ENCODE measurements around the gene WSCD1.

Gene WSCD1

DNA sequence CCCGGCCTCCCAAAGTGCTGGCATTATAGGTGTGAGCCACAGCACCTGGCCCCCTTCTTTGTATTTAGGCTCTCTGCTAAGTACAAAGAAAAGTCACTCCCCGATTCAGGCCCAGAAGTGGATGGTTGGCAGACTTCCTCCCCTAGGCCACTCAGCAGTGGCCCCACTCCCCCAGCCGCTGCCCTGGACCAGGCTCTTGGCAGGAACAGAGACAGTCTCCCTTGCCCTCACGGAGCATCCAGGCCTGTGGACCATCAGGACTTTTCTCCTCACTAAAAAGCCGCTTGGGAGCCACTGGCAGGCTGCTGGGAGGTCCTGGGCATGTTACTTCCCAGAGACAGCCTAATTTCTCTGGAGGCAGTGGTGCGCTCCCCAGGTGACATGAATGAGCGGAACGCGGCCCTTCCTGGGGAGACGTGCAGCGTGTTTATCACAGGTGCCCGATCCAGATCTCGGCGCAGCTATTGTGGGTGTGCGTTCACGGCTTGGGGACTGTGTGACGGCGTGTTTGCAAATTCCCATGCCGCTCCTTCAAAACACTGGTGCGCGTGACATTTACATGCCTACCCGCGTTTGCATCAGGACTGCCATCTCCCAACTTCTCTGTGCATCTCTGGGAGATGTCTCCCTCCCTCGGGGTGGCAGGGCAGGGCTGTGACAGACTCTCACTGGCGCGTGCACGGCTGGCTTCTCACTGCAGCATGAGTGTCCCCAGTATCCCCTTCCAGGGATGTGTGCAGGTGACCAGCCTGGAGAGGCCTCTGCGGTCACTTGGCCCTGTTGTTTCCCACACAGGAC lies 16.6 kb downstream of the WSCD1 start:
- Mint-ChIP-seq H3K4me1 (ENCODE audit: low read depth) (no peaks in the 10 kb centered on the region), H3K36me3 (ENCODE audit: low read depth) (no peaks in the 10 kb centered on the region), H3K27me3 (ENCODE audit: low read depth) (no peaks in the 10 kb centered on the region), H3K9me3 (no peaks in the 10 kb centered on the region), H3K27ac (no peak overlapping the region), H3K4me3 (no peak overlapping the region)

DNA sequence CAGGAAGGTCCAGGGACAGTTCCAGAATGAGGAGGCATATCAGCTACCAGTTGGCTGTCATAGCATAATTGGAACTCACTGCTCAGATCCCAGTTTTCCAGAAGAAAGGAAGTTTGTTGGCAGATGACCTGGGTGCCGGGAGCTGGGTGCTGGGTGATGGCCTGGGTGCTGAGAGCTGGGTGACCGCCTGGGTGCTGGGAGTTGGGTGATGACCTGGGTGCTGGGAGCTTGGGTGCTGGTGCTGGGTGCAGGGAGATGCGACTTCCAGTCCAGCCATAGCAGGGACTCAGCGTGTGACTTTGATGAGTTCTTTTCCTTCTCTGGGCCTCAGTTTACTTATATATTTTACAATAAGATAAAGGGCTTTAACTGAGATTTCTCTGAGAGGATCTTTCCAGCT lies 18.0 kb downstream of the WSCD1 start:
- Mint-ChIP-seq H3K27me3 (ENCODE audit: low read depth) (no peaks in the 10 kb centered on the region), H3K9me3 (no peaks in the 10 kb centered on the region), H3K36me3 (ENCODE audit: low read depth) (no peaks in the 10 kb centered on the region), H3K4me3 (no peak overlapping the region), H3K4me1 (ENCODE audit: low read depth) (no peaks in the 10 kb centered on the region), H3K27ac (no peak overlapping the region)

DNA sequence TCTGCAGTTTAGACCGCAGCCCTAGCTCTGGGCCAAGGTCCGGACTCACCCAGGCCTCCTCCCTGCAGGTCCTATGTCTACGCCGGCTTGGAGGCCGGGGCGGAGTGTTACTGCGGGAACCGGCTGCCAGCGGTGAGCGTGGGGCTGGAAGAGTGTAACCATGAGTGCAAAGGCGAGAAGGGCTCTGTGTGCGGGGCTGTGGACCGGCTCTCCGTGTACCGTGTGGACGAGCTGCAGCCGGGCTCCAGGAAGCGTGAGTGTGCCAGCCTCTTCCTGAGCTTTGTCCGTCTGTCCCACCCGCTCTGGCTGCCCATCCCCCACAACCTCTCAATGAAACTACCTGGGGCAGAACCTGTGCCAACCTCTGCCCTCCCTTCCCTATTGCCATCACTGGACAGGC lies 20.1 kb downstream of the WSCD1 start:
- Mint-ChIP-seq H3K4me1 (ENCODE audit: low read depth) (no peaks in the 10 kb centered on the region), H3K36me3 (ENCODE audit: low read depth) (no peaks in the 10 kb centered on the region), H3K27ac (no peak overlapping the region), H3K4me3 (no peak overlapping the region), H3K9me3 (no peaks in the 10 kb centered on the region), H3K27me3 (ENCODE audit: low read depth) (no peaks in the 10 kb centered on the region)

DNA sequence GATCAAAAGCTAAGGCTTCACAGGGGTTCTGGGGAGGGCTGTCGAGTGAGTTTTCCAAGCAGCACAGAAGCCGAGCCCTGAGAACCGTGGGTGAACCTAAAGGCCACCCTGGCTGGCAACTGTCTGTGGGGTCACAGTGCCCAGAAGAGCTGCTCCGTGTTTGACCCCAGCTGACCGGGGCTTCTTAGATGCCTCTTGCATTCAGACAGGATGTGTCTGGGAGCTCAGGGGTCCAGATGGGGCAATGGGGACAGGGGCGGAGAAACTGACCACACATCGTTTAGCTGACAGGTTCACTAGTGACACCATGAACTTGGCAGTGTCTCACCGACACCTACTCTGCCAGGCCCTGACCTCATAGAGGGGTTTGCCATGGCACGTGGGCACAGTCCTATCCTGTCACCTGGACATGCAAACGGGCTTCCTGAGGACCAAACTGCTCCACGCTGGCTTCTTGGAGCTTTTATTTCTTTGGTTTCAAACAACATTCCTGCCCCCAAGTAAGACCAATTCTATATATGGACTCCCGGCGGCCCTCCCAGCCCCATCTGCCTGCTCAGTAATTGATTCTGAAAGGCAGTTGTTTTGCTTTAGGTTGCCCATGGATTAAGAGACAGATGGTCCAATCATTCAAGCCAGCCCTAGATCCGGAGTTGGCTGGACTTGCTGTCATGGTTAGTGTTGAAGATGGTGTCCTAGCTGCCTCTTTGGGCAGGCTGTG lies 22.2 kb downstream of the WSCD1 start:
- H3K36me3 Mint-ChIP-seq (ENCODE audit: low read depth), result no peaks in the 10 kb centered on the region
- no peaks in the 10 kb centered on the region for H3K4me1 Mint-ChIP-seq (ENCODE audit: low read depth)
- H3K4me3 Mint-ChIP-seq, result no peak overlapping the region
- H3K27ac Mint-ChIP-seq, result no peak overlapping the region
- no peaks in the 10 kb centered on the region for H3K9me3 Mint-ChIP-seq
- H3K27me3 Mint-ChIP-seq (ENCODE audit: low read depth), result no peaks in the 10 kb centered on the region

DNA sequence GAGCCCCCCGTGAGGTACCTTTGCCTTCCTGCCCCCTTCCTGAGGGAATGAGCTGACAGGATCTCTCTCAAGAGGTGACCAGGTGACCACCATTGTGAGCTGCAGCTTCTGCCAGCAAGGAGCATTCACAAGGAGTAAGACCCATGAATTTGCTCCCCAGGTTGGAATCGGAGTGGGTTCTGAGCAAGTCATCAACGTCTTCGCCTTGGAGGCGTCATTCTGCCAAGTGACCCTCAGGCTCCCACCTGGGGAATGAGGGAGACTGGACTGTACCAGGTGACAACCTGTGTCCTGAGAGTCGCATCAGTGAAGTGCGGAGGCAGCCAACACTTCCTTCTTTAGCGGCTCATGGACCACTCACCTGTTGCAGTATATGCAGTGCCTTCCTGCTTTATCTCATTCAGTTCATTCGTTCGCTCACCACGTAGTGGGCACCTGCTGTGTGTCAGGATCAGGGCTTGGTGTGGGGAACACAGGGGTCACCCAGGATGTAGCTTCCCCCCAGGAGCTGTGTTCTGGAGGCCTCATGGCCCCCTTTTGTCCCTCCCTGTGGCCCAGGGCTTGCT lies 22.8 kb downstream of the WSCD1 start:
- H3K9me3 Mint-ChIP-seq, result no peaks in the 10 kb centered on the region
- H3K27me3 Mint-ChIP-seq (ENCODE audit: low read depth), result no peaks in the 10 kb centered on the region
- no peaks in the 10 kb centered on the region for H3K4me1 Mint-ChIP-seq (ENCODE audit: low read depth)
- no peak overlapping the region for H3K4me3 Mint-ChIP-seq
- H3K27ac Mint-ChIP-seq, result no peak overlapping the region
- no peaks in the 10 kb centered on the region for H3K36me3 Mint-ChIP-seq (ENCODE audit: low read depth)

DNA sequence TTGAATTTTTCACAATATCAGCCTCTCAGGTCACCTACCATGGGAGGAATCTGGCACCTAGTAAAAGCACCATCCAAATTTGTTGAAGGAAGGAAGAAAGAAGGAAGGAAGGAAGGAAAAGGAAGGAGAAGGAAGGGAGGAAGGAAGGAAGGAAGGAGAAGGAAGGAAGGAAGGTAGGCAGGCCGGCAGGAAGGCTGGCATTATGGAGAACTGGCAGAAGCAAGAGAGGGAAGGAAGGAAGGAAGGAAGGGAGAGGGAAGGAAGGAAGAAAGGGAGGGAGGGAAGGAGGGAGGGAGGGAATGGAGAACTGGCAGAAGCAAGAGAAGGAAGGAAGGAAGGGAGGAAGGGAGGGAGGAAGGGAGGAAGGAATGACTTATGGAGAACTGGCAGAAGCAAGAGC lies 24.3 kb downstream of the WSCD1 start:
- no peaks in the 10 kb centered on the region for H3K36me3 Mint-ChIP-seq (ENCODE audit: low read depth)
- no peaks in the 10 kb centered on the region for H3K4me1 Mint-ChIP-seq (ENCODE audit: low read depth)
- H3K4me3 Mint-ChIP-seq, result no peak overlapping the region
- H3K27ac Mint-ChIP-seq, result no peak overlapping the region
- H3K27me3 Mint-ChIP-seq (ENCODE audit: low read depth), result no peaks in the 10 kb centered on the region
- H3K9me3 Mint-ChIP-seq, result no peaks in the 10 kb centered on the region

DNA sequence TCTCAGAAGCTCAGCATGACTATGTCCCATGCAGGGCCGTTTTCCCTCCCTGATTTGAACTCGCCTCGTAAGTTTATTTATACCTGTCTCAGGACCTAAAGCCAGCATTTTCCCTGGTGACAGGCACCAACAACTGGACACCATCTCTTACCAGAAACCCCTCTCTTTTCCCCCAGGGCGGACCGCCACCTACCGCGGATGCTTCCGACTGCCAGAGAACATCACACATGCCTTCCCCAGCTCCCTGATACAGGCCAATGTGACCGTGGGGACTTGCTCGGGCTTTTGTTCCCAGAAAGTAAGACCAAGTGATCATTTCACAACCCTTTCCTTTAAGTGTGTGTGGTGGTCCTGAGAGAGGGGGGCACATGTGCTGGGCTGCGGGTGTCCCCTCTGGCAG lies 24.7 kb downstream of the WSCD1 start:
- Mint-ChIP-seq H3K4me1 (ENCODE audit: low read depth) (no peaks in the 10 kb centered on the region), H3K36me3 (ENCODE audit: low read depth) (no peaks in the 10 kb centered on the region), H3K27ac (no peak overlapping the region), H3K27me3 (ENCODE audit: low read depth) (no peaks in the 10 kb centered on the region), H3K4me3 (no peak overlapping the region), H3K9me3 (no peaks in the 10 kb centered on the region)

DNA sequence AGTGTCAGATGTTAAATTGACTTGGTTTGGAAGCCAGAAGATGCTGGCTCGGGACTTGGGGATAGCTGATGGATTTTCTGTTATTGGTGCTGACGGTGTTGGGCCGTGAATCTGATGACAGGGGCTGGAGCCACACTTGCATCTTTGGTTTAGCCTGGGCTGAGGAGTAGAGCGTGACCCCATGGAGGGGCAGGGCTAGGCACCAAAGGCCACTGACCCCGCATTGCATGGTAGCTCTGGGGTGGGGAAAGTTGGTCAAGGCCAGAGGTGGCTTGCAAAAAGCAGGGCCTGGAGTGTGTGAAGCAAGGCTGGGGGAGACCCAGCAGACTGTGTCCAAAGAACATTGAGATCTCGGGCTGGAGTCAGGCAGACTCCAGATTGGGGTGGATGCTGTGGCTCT lies 25.3 kb downstream of the WSCD1 start:
- Mint-ChIP-seq H3K4me1 (ENCODE audit: low read depth) (no peaks in the 10 kb centered on the region), H3K9me3 (no peaks in the 10 kb centered on the region), H3K27ac (no peak overlapping the region), H3K4me3 (no peak overlapping the region), H3K36me3 (ENCODE audit: low read depth) (no peaks in the 10 kb centered on the region), H3K27me3 (ENCODE audit: low read depth) (no peaks in the 10 kb centered on the region)

DNA sequence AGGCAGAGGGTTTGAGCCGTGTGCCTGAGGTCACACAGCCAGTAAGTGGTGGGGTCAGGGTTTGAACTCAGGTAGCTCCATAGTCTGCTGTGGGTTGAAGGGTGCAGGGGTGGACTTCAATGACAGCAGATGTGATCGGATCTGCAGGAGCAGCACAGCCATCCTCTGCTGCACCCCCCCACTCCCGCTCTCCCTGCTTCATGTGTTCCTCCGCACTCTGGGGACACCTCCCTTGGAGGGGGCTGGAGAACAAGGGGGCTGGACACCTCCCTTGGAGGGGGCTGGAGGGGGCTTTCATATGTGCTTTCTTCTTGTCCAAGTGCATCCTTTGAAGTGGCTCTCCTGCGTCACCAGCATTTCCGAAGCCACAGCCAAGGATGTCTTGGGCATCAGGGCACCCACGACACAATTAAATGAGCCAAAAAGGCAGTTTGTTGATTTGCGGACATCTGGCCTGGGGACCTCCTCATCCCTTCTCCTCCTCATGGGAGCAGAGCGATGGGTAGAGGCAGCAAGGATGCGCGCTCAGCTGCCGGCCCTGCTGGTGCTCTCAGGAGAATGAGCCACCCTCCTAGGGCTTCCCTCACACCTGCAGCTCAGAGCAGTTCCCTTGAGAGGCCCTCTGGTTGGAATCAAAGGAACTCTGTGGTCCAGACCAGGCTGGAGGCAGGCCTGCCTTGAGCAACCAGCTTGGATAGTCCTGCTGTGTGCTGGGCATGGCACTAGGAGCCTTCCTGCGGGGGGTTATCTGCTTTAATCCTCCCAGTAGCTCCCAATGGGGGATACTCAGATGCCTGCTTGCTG lies 26.2 kb downstream of the WSCD1 start:
- Mint-ChIP-seq H3K27ac (no peak overlapping the region), H3K4me1 (ENCODE audit: low read depth) (no peaks in the 10 kb centered on the region), H3K36me3 (ENCODE audit: low read depth) (no peaks in the 10 kb centered on the region), H3K9me3 (no peaks in the 10 kb centered on the region), H3K27me3 (ENCODE audit: low read depth) (no peaks in the 10 kb centered on the region), H3K4me3 (no peak overlapping the region)

DNA sequence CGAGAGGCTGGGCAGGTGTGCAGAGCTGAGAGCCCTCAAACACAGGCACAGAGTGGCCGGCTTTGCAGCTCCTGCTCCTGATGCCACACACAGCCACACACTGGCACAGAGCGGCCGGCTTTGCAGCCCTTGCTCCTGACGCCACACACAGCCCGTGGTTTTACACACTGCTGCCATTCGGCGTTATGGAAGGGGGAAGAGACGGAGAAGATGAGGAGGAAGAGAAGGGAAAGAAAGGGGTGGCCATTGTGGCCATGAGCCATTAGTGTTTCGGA lies 26.8 kb downstream of the WSCD1 start:
- Mint-ChIP-seq H3K27me3 (ENCODE audit: low read depth) (no peaks in the 10 kb centered on the region), H3K27ac (no peak overlapping the region), H3K36me3 (ENCODE audit: low read depth) (no peaks in the 10 kb centered on the region), H3K4me1 (ENCODE audit: low read depth) (no peaks in the 10 kb centered on the region), H3K9me3 (no peaks in the 10 kb centered on the region), H3K4me3 (no peak overlapping the region)

DNA sequence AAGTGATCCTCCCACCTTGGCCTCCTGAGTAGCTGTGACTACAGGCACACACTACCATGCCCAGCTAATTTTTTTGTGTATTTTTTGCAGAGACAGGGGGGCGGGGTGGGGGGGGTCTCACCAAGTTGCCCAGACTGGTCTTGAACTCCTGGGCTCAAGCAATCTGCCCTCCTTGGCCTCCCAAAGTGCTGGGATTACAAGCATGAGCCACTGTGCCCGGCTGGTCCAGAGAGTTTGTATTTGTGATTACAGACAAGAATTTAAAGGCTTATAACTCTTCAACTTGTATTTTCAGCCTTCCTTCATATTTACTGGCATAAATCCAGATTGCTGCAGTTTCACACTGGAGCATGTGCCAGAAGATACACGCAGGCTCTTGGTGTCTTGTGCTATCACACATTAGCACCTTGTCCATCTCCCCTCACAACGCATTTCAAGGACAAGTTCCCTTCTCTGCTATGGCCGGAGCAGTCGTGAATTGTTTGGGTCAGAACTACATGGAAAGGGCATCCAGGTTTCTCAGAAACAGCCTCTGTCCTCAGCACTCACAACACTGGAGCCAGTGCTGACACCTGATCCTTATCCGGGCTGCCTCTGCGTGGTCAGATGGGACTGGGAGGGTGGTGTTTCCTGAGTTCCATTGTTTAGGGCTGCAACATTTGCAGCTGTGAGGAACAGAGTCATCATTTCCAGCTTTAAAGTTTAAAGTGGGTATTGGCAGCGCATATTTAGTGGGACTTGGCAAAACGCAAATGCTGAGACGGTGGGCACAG lies 28.1 kb downstream of the WSCD1 start:
- no peaks in the 10 kb centered on the region for H3K36me3 Mint-ChIP-seq (ENCODE audit: low read depth)
- H3K9me3 Mint-ChIP-seq, result no peaks in the 10 kb centered on the region
- H3K27me3 Mint-ChIP-seq (ENCODE audit: low read depth), result no peaks in the 10 kb centered on the region
- H3K27ac Mint-ChIP-seq, result no peak overlapping the region
- no peaks in the 10 kb centered on the region for H3K4me1 Mint-ChIP-seq (ENCODE audit: low read depth)
- no peak overlapping the region for H3K4me3 Mint-ChIP-seq

DNA sequence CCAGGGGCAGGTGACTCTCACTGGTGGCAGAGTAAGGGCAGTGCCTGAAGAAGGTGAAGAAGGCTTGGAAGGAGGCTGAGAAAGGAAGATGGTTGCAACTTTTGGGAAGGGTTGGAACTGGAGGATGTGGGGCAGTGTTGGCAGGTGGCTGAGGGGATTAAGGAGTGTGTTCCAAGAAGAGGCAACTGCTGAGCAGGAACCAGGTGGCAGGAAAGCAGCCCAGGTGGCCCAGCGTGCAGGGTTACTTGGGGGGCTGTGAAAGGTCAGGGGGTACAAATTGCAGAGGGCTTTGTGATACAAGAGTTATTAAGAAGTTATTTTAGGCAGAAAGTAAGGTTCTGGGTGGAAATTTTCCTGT lies 28.6 kb downstream of the WSCD1 start:
- Mint-ChIP-seq H3K4me1 (ENCODE audit: low read depth) (no peaks in the 10 kb centered on the region), H3K36me3 (ENCODE audit: low read depth) (no peaks in the 10 kb centered on the region), H3K27me3 (ENCODE audit: low read depth) (no peaks in the 10 kb centered on the region), H3K27ac (no peak overlapping the region), H3K4me3 (no peak overlapping the region), H3K9me3 (no peaks in the 10 kb centered on the region)

DNA sequence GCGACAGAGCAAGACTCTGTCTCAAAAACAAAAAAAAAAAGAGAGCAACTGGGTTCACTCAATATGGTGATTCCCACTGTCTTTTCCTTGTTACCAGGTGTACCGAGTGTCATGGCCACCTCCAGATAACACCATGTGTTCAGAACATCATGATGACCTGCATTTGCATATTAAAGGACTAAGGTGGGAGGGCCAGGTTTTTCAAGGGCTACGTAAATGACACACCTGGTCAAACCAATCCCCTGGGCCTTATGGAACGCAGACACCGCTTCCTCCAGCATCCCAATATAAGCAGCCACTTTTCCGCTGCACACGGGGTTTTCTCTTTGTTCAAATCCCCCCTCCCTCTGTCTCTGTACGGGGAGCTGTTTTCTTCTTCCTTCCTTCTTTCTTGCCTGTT lies 29.3 kb downstream of the WSCD1 start:
- H3K4me3 Mint-ChIP-seq, result no peak overlapping the region
- no peaks in the 10 kb centered on the region for H3K27me3 Mint-ChIP-seq (ENCODE audit: low read depth)
- H3K4me1 Mint-ChIP-seq (ENCODE audit: low read depth), result no peaks in the 10 kb centered on the region
- no peaks in the 10 kb centered on the region for H3K36me3 Mint-ChIP-seq (ENCODE audit: low read depth)
- no peak overlapping the region for H3K27ac Mint-ChIP-seq
- no peaks in the 10 kb centered on the region for H3K9me3 Mint-ChIP-seq

DNA sequence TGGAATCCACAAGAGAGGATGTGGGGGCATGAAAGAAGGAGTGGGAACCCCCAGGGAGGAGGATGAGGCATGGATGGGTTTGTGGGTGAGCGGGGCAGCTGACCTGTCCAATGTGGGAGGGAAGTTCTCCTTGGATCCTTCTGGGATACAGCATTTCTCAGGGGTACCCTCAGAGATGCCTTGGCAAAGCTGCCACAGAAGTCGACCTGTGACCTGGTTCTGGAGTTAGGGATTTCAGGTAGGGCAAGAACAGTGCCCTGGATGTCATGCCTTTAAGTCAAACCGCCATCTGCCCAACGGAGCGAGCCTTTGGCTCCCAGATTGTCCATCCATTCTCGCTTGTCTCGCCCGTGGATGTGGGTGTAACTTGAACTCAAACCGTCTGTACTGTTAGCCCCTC lies 30.0 kb downstream of the WSCD1 start:
- no peaks in the 10 kb centered on the region for H3K36me3 Mint-ChIP-seq (ENCODE audit: low read depth)
- no peak overlapping the region for H3K27ac Mint-ChIP-seq
- no peaks in the 10 kb centered on the region for H3K9me3 Mint-ChIP-seq
- no peak overlapping the region for H3K4me3 Mint-ChIP-seq
- H3K27me3 Mint-ChIP-seq (ENCODE audit: low read depth), result no peaks in the 10 kb centered on the region
- H3K4me1 Mint-ChIP-seq (ENCODE audit: low read depth), result no peaks in the 10 kb centered on the region
